Naive B cell (primary cell): ENCODE data around the gene SETD1A. TPM values are rescaled to one million over a fixed set of nuclear protein-coding genes. Genes with fewer than 3 reads are reported as not detected.
"Not testable (repeated sequence)": the region's sequence is repeated elsewhere in the genome, so short reads cannot be mapped to it uniquely, and the experiment has no call there.

ENCODE experiments used
- ATAC-seq, 2 donors: fragments of 150-1000 bp; cut with Tn5 transposase; 2 replicates each; pipeline ENCODE4 v1.10.0; 2021; ENCODE audit warnings: low read depth in 2 of 2, mild to moderate bottlenecking in 2 of 2, moderate library complexity in 2 of 2
- DNase-seq: peaks from one replicate; pipeline ENCODE4 v3.0.0; 2022
- H3K27ac Mint-ChIP-seq, 6 donors: one replicate each; pipeline ENCODE4 v1.8.0; 2020 to 2022; ENCODE audit warnings: mild to moderate bottlenecking in 6 of 6, mixed read lengths in 6 of 6, moderate library complexity in 5 of 6, inconsistent platforms in 2 of 6
- H3K27me3 Mint-ChIP-seq, 3 donors: one replicate each; pipeline ENCODE4 v1.8.0; 2021 to 2022; ENCODE audit warnings: mixed read lengths in 3 of 3, mild to moderate bottlenecking in 1 of 3
- H3K36me3 Mint-ChIP-seq, 2 donors: one replicate each; pipeline ENCODE4 v1.8.0; 2020 to 2022; ENCODE audit warnings: mixed read lengths in 2 of 2, inconsistent platforms in 1 of 2, mild to moderate bottlenecking in 1 of 2
- H3K4me1 Mint-ChIP-seq, 3 donors: one replicate each; pipeline ENCODE4 v1.8.0; 2020 to 2022; ENCODE audit warnings: mixed read lengths in 3 of 3, inconsistent platforms in 1 of 3, mild to moderate bottlenecking in 1 of 3, moderate library complexity in 1 of 3
- H3K4me3 Mint-ChIP-seq, 8 donors: one replicate each; pipeline ENCODE4 v1.8.0; 2020 to 2022; ENCODE audit warnings: mild to moderate bottlenecking in 8 of 8, mixed read lengths in 8 of 8, moderate library complexity in 8 of 8, inconsistent platforms in 2 of 8
- H3K9me3 Mint-ChIP-seq, 7 donors: one replicate each; pipeline ENCODE4 v1.8.0; 2020 to 2022; ENCODE audit warnings: mixed read lengths in 7 of 7, mild to moderate bottlenecking in 5 of 7, inconsistent platforms in 2 of 7, moderate library complexity in 1 of 7
- polyA plus RNA-seq, 6 donors: library from polyadenylated mRNA; unstranded; fragments of 300-500 nt; fragmentation: Illumina TruSeq; gene quantifications; one replicate each; pipeline ENCODE4 v1.2.3, GENCODE V29; 2021; ENCODE audit warnings: low read depth in 6 of 6

SETD1A gene
- polyA plus RNA-seq, 6 donors from 2014 or later, result 0.69 to 2.8 (median 0.85) TPM; not detected in 1

DNA sequence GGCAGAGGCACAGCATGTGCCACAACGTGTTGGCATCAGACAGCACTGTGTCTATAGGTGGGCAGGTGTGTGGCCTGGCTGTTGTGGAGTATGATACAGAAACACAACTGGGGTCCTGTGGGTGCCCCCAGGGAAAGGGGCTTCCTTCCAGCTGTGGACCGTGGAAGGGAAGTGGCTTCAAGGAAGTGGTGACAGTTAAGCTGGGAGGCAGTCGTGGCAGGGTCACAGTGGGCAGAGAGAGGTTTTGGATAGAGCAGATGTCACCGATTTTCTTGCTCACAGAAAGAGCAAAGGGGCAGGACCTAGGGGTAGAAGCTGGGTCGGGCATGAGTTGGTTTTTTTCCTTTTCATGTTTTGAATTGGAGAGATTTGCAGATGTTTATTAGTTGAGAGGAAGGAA, 19.9 kb upstream of the SETD1A start:
- peaks cover 26 to 29% (median 29%) of the 10 kb centered on the region in 3 donors for H3K4me1 Mint-ChIP-seq
- H3K27ac Mint-ChIP-seq, result peak overlapping the region in 5 of 6 donors; percentile 1 to 96 (median 56)
- no peak for DNase-seq
- no peak for ATAC-seq
- peaks cover 0 to 2% of the 10 kb centered on the region in 2 donors for H3K36me3 Mint-ChIP-seq
- no peaks in the 10 kb centered on the region for H3K9me3 Mint-ChIP-seq
- no peaks in the 10 kb centered on the region for H3K27me3 Mint-ChIP-seq
- no peak overlapping the region for H3K4me3 Mint-ChIP-seq

DNA sequence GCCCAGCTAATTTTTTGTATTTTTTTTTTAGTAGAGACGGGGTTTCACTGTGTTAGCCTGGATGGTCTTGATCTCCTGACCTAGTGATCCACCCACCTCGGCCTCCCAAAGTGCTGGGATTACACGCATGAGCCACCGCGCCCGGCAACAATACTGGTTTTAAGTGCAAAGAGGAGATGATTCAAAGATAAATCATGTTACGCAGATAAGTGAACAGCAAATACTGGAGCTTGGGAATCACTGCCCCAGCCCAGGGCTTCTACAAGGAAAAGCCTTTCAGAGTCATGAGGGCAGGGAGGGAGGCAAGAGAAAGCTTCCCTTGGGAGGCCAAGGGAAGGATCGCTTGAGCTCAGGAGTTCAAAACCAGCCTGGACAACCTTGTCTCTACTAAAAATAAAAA, 18.0 kb upstream of the SETD1A start:
- ATAC-seq, H3K9me3 Mint-ChIP-seq, H3K4me3 Mint-ChIP-seq, H3K27me3 Mint-ChIP-seq, DNase-seq, H3K36me3 Mint-ChIP-seq: not testable (repeated sequence)
- H3K27ac Mint-ChIP-seq, result peak overlapping the region in 1 of 6 donors; percentile 53
- peaks cover 28 to 30% (median 30%) of the 10 kb centered on the region in 3 donors for H3K4me1 Mint-ChIP-seq

DNA sequence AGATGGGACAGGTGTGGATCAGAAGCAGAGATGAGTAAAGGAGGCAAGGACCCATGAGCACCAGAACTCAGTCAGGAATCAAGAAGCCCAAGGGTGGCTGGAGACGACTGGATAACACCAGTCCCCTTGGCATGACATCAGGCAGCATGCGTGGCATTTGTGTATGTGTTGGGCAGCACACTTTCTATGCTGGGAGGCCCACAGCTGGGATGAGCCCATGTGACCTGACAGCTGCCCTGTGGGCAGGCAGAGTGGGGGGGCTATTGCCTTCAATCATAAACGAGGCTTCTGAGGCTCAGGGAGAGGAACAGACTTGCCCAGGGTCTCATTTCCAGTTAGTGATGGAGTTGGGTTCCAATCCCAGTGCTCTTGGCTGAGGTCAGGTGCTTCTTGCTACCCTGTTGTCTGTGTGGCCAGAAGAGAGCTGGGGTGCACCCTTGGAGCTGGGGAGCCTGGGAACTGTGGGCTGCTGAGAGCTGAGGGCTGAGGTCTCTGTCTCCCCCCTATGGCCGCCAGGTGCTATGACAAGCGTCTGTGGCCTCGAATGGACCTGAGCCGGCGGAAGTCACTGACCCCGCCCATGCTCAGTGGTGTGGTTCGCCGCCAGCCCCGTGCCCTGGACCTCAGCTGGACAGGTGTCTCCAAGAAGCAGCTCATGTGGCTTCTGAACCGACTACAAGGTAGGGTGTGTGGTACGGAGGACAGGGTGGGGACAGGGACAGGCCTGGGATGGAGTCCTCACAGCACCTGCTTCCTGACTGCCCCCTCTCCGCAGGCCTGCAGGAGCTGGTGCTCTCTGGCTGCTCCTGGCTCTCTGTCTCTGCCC, 15.7 kb upstream of the SETD1A start:
- H3K4me3 Mint-ChIP-seq, result peak overlapping the region in 5 of 8 donors; percentile 29 to 63 (median 38)
- H3K27me3 Mint-ChIP-seq, result no peaks in the 10 kb centered on the region
- peak; percentile 64 for DNase-seq
- H3K4me1 Mint-ChIP-seq, result peaks cover 21 to 33% (median 25%) of the 10 kb centered on the region in 3 donors
- H3K27ac Mint-ChIP-seq, result peak overlapping the region in 2 of 6 donors; percentile 56 to 78
- H3K36me3 Mint-ChIP-seq, result peaks cover 0 to 10% of the 10 kb centered on the region in 2 donors
- no peaks in the 10 kb centered on the region for H3K9me3 Mint-ChIP-seq
- ATAC-seq, result peak; percentile 93 to 96

DNA sequence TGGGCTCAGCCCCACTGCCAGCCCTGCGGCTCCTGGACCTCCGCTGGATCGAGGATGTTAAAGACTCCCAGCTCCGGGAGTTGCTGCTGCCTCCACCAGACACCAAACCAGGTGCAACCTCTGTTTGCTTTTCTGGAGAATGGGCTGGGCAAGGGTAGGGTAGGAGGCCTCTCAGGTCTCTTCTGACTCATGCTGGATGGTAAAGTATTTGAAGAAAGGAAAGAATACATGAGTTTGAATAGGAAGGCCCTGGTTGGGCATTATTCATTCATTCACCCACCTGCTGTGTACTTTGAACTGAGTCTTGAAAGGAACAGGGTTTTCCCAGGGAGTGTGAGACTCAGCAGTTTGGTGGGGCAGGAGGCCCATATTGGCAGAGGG, 15.1 kb upstream of the SETD1A start:
- Mint-ChIP-seq H3K9me3 (no peaks in the 10 kb centered on the region), H3K36me3 (peaks cover 0 to 10% of the 10 kb centered on the region in 2 donors), H3K27me3 (no peaks in the 10 kb centered on the region), H3K27ac (no peak overlapping the region), H3K4me3 (peak overlapping the region in 3 of 8 donors; percentile 19 to 47 (median 37)), H3K4me1 (peaks cover 17 to 28% (median 21%) of the 10 kb centered on the region in 3 donors)
- ATAC-seq (no peak), DNase-seq (no peak)

DNA sequence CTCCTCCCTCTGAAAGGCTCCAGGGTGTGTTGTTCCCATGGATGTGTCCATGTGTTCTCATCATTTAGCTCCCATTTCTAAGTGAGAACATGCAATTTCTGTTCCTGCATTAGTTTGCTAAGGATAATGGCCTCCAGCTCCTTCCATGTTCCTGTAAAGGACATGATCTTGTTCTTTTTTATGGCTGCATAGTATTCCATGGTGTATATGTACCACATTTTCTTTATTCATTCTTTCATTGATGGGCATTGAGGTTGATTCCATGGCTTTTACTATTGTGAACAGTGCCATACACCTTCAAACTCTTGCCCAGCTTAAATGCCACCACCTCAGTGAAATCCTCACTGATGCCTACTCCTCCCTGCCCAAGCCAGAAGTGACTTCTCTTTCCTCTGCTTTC, 13.2 kb upstream of the SETD1A start:
- Mint-ChIP-seq H3K27ac (peak overlapping the region in 1 of 6 donors; percentile 54), H3K4me1 (peaks cover 12 to 25% (median 18%) of the 10 kb centered on the region in 3 donors), H3K27me3 (no peaks in the 10 kb centered on the region), H3K9me3 (no peaks in the 10 kb centered on the region), H3K4me3 (no peak overlapping the region), H3K36me3 (peaks cover 0 to 10% of the 10 kb centered on the region in 2 donors)
- no peak for DNase-seq
- no peak for ATAC-seq

DNA sequence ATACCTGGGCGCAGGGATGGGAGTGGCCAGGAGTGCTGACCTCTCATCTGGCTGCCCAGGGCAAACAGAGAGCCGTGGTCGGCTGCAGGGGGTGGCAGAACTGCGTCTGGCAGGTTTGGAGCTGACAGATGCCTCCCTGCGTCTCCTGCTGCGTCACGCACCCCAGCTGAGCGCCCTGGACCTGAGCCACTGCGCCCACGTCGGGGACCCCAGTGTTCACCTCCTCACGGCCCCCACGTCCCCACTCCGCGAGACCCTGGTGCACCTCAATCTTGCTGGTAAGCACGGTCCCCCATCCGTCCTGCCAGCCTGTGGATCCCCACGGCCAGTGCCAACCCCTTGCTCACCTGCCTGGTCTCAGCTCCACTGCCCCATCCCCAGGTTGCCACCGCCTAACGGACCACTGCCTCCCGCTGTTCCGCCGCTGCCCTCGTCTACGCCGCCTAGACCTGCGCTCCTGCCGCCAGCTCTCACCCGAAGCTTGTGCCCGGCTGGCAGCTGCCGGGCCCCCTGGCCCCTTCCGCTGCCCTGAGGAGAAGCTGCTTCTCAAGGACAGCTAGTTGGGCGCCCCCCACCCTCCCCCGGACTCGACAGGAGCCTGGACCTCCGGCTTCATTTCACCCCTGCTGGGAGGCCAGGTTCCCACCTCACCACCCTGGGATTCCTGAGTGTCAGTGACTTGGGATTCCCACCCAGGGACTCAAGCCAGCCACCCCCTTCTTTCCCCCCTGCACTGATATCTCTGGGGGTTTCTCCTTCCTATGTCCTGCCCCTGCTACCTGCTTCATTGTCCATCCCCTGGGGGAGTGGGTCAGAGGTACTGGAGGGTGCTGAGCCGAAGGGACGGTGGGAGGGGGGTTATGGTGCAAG, 10.6 kb upstream of the SETD1A start:
- peaks cover 27 to 40% (median 28%) of the 10 kb centered on the region in 3 donors for H3K4me1 Mint-ChIP-seq
- ATAC-seq (no peak), DNase-seq (no peak)
- peak overlapping the region in 7 of 8 donors; percentile 28 to 70 (median 51) for H3K4me3 Mint-ChIP-seq
- peaks cover 0 to 10% of the 10 kb centered on the region in 2 donors for H3K36me3 Mint-ChIP-seq
- no peaks in the 10 kb centered on the region for H3K27me3 Mint-ChIP-seq
- H3K9me3 Mint-ChIP-seq, result no peaks in the 10 kb centered on the region
- H3K27ac Mint-ChIP-seq, result peak overlapping the region in 3 of 6 donors; percentile 47 to 71 (median 51)

DNA sequence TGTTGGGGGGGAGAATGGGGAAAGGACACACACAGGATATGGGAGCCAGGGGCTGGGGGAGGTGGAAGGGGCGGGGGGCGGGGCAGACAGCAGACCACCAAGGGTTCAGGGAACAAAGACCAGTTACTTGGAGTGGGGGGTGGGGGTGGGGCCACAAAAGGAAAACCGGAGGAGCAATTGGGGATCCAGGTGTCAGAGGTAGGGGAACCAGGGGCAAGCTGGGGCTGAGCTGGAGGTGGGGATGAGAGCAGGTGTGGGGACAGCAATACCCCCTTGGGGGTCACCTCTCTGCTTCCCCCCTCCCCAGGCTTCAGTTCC, 10.1 kb upstream of the SETD1A start:
- H3K27me3 Mint-ChIP-seq, result no peaks in the 10 kb centered on the region
- H3K9me3 Mint-ChIP-seq, result no peaks in the 10 kb centered on the region
- peaks cover 24 to 34% (median 25%) of the 10 kb centered on the region in 3 donors for H3K4me1 Mint-ChIP-seq
- H3K27ac Mint-ChIP-seq, result peak overlapping the region in 1 of 6 donors; percentile 71
- peaks cover 0 to 10% of the 10 kb centered on the region in 2 donors for H3K36me3 Mint-ChIP-seq
- peak overlapping the region in 2 of 8 donors; percentile 31 to 43 for H3K4me3 Mint-ChIP-seq
- no peak for ATAC-seq
- no peak for DNase-seq

DNA sequence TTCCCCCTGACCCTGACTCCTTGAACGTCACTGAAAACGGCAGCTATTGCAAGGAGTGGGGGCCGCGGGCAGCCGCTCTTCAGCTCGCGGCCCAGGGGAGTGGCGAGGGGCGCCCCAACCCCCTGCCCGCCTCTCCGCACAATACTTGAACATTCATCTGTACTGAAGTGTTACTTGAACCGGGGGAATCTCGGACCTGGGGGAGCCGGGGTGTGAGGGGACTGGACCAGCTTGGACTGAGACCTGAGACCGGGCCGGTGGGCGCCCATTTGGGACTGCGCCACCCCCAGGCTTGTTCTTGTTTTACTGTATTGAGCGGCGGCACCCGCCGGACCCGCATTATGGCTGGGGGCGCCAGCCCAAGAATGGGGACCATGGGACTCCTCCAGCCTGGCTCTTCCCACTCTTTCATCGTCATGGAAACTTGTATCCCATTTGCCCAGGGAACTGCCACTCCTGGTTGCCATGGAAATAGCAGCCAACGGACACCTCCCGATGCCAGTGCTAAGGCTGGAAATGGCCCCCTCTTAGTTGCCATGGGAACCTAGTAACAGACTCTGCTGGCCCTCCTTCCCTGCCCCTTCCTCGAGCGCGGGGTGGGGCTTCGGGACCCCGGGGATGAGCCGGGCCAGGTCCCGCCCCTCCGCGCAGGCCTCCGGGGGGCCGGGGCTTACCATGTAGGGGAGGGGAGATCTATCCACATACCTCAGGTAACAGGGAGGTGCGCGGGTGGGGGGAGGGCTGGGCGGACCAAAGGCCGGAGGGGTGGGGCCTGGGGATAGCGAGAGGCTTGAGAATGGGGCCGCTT, 9.5 kb upstream of the SETD1A start:
- Mint-ChIP-seq H3K9me3 (no peaks in the 10 kb centered on the region), H3K4me1 (peaks cover 21 to 30% (median 25%) of the 10 kb centered on the region in 3 donors), H3K27me3 (no peaks in the 10 kb centered on the region), H3K4me3 (peak overlapping the region; percentile 32 to 99 (median 93)), H3K36me3 (peaks cover 0 to 10% of the 10 kb centered on the region in 2 donors), H3K27ac (peak overlapping the region in 3 of 6 donors; percentile 70 to 96 (median 86))
- ATAC-seq, result peak; percentile 11 to 13
- no peak for DNase-seq

DNA sequence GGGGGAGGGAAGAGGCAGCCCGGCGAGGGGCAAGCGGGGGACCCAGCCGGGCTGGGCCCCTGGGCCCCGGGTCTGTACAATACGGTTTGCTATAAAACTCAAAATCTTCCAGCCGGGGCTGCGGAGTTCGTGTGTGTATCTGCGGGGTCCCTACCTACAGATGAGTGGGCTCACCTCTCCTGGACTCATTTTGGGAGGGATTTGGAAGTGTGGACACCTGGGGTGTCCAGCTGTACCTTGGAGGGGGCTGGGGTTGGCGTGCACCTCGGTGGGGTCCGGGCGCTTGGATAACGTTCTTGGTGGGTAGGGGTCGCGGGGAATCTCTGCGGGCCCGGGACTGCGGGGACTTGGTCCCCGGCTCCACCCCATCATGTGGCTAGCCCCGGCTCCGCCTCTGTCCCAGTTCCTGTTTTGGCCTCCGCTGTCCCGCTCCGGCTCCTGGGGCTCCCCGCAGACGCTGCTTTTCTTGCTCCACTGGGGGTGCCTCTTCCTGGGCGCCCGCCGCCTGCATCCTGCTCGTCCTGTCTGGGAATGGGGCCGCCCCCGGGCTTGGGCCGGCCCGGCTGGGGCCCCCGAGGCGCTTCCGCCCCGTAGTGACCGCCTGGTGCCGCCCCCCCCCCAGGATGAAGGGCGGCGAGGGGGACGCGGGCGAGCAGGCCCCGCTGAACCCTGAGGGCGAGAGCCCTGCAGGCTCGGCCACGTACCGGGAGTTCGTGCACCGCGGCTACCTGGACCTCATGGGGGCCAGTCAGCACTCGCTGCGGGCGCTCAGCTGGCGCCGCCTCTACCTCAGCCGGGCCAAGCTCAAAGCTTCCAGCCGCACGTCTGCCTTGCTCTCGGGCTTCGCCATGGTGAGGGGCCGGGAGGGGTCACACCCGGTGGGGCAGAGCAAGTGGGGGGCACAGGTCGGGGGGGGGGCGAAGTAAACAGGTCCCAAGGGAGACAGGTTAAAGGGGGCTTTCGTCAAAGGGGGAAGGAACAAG, 8.6 kb upstream of the SETD1A start, which contains the start of gene ORAI3:
Gene ORAI3, plus strand, starts transcription at position 402 of the 983 bp plus-strand sequence. Its CDS starts 222 bp downstream, at position 624.
- Mint-ChIP-seq H3K27ac (peak within 1 kb of the TSS; percentile 86 to 97 (median 96)), H3K4me1 (peaks cover 21 to 36% (median 25%) of the 10 kb centered on the region in 3 donors), H3K4me3 (peak within 1 kb of the TSS; percentile 92 to 99 (median 96)), H3K27me3 (no peaks in the 10 kb centered on the region), H3K36me3 (peaks cover 0 to 7% of the 10 kb centered on the region in 2 donors), H3K9me3 (no peaks in the 10 kb centered on the region)
- DNase-seq, result peak; percentile 73
- ATAC-seq, result peak; percentile 86 to 87

DNA sequence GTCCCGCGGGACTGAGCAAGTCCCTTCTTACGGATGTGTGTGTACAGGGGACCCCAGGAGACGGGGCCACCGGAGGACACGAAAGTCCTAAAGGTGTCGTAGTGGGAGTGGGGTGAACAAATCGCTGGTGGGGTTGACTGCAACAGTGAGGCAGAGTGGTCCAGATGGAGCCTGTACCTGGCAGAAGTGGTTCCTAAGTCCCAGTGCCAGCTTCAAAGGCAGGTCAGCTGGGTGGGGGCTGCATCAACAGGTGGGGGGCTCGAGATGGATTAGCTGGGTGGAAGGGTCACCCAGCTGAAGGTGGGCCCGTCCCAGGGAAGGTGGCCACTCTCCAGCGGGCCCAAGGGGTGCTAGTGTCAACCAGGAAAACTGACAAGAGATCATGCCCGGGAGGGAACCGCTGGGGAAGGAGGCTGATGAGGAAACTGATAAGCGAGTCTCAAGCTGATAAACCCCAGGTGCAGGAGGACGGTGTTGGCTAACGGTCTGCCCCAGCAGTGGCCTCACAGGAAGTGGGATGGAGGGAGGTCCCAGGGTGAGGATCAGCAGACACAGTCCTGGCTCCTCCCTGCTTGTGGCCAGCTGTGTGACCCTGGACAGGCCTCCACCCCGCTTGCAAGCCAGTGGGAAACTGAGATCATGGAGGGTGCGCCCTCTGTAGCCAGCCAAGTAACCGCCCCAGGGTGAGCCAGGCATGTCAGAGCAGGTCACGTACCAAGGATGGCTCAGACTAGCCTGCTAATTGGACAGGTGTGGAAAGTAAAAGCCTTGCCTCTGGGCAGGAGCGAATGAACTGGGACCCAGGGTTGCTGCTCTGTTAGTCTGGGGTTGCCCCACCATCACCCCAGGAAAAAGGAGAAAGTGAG, 7.7 kb upstream of the SETD1A start:
- Mint-ChIP-seq H3K36me3 (no peaks in the 10 kb centered on the region), H3K27ac (peak overlapping the region; percentile 86 to 97 (median 93)), H3K27me3 (no peaks in the 10 kb centered on the region), H3K4me3 (peak overlapping the region; percentile 92 to 99 (median 96)), H3K4me1 (peaks cover 21 to 36% (median 25%) of the 10 kb centered on the region in 3 donors), H3K9me3 (no peaks in the 10 kb centered on the region)
- no peak for DNase-seq
- peak; percentile 42 to 43 for ATAC-seq

DNA sequence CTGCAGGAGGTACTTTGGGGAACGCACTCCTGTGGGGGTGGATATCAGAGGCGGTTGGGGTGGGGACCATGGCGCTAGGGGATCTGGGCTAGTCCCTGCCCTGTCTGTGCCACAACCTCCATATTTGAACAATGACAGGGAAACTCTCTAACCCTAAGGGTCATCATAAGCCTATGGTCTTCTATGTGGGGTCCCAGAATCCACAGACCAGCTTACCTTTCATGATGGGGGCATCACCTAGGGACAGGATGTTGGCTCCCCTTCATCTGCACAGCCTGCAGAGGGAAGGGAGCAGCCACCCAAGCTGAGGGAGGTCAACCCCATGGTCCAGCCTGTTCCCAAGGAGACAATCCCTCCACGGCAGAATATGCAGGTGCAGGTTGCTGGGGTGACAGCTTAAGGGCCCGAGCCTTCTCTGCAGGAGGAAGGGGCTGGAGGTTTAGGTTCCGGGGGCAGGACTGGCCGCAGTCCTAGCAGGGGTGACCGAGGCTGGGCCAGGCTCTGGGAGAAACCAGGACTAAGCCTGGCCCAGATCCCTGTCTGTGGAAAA, 7.0 kb upstream of the SETD1A start:
- no peak for DNase-seq
- ATAC-seq, result no peak

More for the DNA sequence above, 7.0 kb upstream of the SETD1A start:
- Mint-ChIP-seq H3K27ac (peak overlapping the region in 4 of 6 donors; percentile 76 to 91 (median 88)), H3K9me3 (no peaks in the 10 kb centered on the region), H3K36me3 (no peaks in the 10 kb centered on the region), H3K4me1 (peaks cover 21 to 36% (median 25%) of the 10 kb centered on the region in 3 donors), H3K4me3 (peak overlapping the region; percentile 92 to 99 (median 96)), H3K27me3 (no peaks in the 10 kb centered on the region)
